HG03025 (cell line): ENCODE measurements around the gene HTR1D.

Source experiments
- ATAC-seq: cut with Tn5 transposase; IDR thresholded peaks from one replicate; pipeline ENCODE4 v1.9.1; 2021; ENCODE audit warnings: mild to moderate bottlenecking, moderate library complexity; ENCODE audit not compliant: unreplicated experiment, low FRiP score

HTR1D gene

DNA sequence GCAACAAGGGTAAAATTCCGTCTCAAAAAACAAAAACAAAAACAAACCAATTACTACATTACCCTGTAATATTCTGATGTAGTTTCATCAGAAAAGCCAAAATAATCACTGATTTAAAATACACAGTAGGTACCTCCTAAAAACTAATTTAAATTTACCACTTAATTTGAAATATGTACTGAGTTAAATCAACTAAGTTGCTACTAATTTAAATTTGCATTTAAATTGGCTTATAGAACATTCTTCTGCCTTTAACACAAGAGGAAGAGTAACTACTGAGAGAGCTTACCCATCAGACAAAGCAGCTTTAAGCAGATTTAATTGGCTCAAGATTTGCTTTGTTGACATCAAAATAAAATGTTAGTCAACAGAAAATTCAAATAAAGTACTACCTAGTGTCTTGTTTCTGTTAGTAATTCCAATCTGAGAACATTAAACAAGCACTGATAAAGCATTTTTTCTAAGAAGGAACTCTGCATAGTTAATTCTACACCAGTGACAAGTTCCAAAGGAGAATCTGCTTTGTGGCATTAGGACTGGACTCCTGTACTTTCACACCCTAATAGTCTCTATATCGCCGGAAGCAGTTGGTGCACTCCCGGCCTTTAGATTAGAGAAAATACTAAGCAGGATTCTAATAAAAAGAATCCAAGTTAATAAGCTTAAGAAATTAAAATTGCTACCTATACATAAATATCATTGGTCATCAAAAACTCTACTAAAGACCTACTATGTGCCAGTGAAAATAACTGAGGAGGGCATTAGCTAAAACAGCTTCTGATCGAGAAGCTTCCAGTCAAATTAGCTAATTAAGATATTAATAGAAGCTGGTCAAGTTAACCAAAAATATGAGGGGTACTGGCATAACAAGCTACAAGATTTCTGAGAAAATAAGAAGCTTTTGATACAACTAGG lies 57.1 kb downstream of the HTR1D start:
- ATAC-seq = no peak

DNA sequence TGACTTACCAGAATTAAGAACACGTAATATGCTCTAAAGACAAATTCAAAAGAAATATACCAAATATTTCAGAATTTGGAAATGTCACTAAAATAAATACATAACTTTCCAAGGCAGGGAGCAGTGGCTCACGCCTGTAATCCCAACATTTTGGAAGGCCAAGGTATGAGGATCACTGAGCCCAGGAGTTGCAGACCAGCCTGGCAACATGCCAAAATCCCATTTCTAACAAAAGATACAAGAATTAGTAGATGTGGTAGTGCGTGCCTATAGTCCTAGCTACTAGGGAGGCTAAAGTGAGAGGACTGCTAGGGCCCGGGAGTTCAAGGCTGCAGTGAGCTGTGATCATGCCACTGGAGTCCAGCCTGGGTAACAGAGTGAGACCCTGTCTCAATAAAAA lies 60.4 kb downstream of the HTR1D start:
- no peak for ATAC-seq

DNA sequence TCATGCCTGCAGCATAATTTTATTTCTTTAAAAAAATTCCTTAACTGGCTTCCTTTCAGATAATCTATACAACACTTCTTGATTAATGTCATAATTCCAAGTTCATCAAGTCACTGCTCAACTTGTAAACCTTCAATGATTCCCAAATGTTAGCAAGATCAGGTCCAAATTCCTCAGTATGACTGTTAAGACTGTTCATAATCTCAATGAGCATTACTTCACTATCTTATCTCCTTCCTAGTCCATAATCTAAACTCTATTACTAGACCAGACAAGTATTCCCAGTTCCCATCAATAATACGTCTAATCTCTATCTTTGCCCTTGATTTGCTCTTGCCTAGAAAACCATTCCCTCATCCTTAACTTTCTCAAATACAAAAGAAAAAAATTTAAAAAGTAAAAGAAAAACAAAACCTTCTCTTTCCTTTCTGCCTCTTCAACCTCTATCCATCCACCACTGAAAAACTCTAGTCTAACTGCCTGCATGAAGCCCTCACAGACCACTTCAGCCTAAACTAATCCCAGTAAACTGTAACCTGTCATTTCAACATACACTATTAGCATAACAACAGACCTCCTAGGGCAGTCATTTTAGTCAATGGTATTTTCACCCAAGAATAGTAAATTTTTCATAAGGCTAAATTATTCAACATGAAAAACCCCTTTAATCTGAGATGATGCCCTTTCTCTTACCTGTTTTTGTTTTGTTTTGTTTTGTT lies 64.2 kb downstream of the HTR1D start:
- ATAC-seq = no peak

DNA sequence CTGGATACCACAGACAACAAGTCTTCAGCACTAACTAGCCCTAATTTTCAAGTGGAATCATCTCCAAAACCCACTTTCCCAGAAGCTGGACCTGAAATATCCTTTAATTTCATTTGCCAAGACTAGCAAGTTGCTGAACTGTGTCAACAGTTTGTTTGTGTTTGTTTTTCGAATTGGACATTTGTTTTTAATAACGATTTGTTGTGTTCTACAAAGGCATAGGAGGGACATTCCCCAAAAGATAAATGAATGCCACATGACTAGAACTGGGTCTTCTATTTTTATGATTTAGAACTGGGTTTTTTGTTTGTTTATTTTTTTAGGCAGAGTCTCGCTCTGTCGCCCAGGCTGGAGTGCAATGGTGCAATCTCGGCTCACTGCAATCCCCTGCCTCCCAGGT lies 66.6 kb downstream of the HTR1D start:
- no peak for ATAC-seq

DNA sequence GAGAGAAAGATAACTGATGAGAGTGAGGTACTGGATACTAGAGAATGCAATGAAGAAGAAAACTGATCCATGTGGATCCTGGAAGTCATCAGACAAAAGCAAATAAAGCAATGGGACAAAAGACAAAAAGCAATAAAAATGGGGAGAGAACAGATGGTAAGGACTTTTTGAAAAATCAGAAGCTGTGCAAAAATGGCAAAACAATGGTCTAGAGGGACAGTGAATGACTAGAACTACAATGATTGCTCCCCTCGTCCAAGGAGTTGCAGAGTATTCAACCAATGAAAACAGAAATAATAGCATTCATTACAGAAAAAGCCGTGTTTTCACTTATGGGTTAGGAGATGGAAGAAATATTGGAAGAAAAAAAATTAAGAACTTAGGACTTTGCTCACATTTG lies 67.2 kb downstream of the HTR1D start:
- ATAC-seq = no peak

DNA sequence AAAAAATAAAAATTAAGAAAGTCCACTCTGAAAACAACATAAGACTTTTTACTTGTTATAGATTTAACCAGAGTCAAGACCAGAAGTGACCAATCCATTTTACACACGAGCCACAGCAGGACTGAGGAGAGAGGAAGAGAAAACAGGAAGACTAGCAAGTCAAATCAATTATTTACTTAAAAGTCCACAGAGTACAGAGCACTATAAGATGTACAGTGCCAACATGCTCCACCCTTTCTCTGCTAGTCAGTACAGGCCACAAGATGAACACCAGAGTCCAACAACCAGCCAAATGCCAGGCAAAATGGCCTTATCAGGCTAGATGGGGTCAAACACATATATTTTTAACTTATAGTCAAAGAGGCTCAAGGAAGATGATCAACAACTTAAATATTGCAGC lies 68.2 kb downstream of the HTR1D start:
- no peak for ATAC-seq

DNA sequence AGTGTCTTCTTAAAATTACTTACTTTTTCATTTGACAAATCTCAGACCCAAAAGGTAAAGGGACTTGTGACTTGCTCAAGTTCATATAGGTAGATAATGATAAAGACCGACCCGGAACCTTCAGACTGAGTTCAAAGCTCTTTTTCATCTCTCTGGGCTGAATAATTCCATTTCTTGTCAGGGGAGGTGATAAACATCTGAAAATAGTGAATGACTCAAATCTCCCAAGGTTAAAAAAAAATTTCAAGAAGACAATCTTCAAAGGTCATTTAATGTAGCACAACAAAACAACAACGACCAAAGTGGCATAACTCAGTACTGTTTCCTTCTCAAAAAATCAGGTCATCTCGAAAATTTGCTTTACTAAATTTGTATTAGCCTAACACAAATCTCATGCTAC lies 69.2 kb downstream of the HTR1D start:
- ATAC-seq = no peak
